Kidney (tissue), 14 donors: ENCODE results near the gene LAMTOR3. TPM values are rescaled to one million over a fixed set of nuclear protein-coding genes. Genes with fewer than 3 reads are reported as not detected.

Experiments
- DNase-seq, 5 donors: peaks; one replicate each; pipeline ENCODE4 v3.0.0-alpha.2; 2013 to 2020
- FAIRE-seq: peaks from 2 replicates; lab custom pipeline; 2012; peaks lifted over from hg19 to GRCh38; lab: Jason Lieb, UNC
- H3K27ac ChIP-seq, 2 donors: one replicate each; pipeline ENCODE4 v1.7.0; 2013; ENCODE audit warnings: low read depth in 2 of 2, low read length in 2 of 2, inconsistent platforms in 1 of 2
- H3K27me3 ChIP-seq: one replicate; pipeline ENCODE4 v1.7.1; 2013; ENCODE audit warnings: low read length, inconsistent platforms; ENCODE audit not compliant: control insufficient read depth, insufficient read depth
- H3K36me3 ChIP-seq, 3 donors: one replicate each; pipeline versions ENCODE4 v1.7.0 to v1.7.1; 2013; ENCODE audit warnings: low read length in 3 of 3, control low read depth in 1 of 3, inconsistent platforms in 1 of 3; ENCODE audit not compliant: insufficient read depth in 3 of 3, control insufficient read depth in 2 of 3
- H3K4me1 ChIP-seq, 3 donors: one replicate each; pipeline versions ENCODE4 v1.7.0 to v1.7.1; 2013; ENCODE audit warnings: low read length in 3 of 3, inconsistent platforms in 1 of 3, low read depth in 1 of 3; ENCODE audit not compliant: control insufficient read depth in 2 of 3, insufficient read depth in 2 of 3
- H3K4me3 ChIP-seq, 3 donors: one replicate each; pipeline versions ENCODE4 v1.7.0 to v1.8.1; 2013; ENCODE audit warnings: low read length in 3 of 3, control low read depth in 1 of 3, inconsistent platforms in 1 of 3
- H3K9ac ChIP-seq, 3 donors: one replicate each; pipeline versions ENCODE4 v1.7.0 to v1.7.1; 2013; ENCODE audit warnings: low read length in 3 of 3, control low read depth in 1 of 3, inconsistent platforms in 1 of 3
- H3K9me3 ChIP-seq, 3 donors: one replicate each; pipeline versions ENCODE4 v1.7.0 to v1.7.1; 2013; ENCODE audit warnings: low read length in 3 of 3, control low read depth in 1 of 3, inconsistent platforms in 1 of 3; ENCODE audit not compliant: control insufficient read depth in 2 of 3, insufficient read depth in 1 of 3
- CTCF ChIP-seq: IDR thresholded peaks from 3 replicates; pipeline ENCODE4 v1.5.1; 2012; ENCODE audit warnings: mild to moderate bottlenecking, moderate library complexity, borderline replicate concordance; ENCODE audit not compliant: insufficient read depth; ENCODE audit errors: extremely low read depth
- intact Hi-C: fragments of 100-400 bp; cut with DNase I; formaldehyde crosslinking; loops from one replicate; pipeline ENCODE4 v1.11.1; 2022
- polyA plus RNA-seq: library from polyadenylated mRNA; stranded (reverse); fragments of 350-450 nt; fragmentation: Illumina TruSeq; extraction: RNeasy Lipid Tissue Mini Kit (QIAGEN cat#74804); gene quantifications from one replicate; pipeline ENCODE4 v1.2.3, GENCODE V29; 2014; ENCODE audit warnings: low read depth, low replicate concordance; ENCODE audit not compliant: insufficient read depth
- total RNA-seq: library from RNA; stranded (reverse); fragmentation: NEBNext Ultra II Directional; extraction: Animal tissue kit (Norgen Biotek cat#: 25700); gene quantifications from one replicate; pipeline ENCODE4 v1.2.1, GENCODE V29; 2021
- donor health status: control.
- donor health status: control.
- donor health status: control.
- donor health status: control.
- donor health status: control.
- donor health status: DM: yes; HTN: yes; CAD: no.
- donor health status: Normal renal cell carcinoma (clear cell type).

LAMTOR3 gene
- total and polyA plus RNA-seq, 2 donors from 2014 or later = 46.5 to 71.1 TPM

DNA sequence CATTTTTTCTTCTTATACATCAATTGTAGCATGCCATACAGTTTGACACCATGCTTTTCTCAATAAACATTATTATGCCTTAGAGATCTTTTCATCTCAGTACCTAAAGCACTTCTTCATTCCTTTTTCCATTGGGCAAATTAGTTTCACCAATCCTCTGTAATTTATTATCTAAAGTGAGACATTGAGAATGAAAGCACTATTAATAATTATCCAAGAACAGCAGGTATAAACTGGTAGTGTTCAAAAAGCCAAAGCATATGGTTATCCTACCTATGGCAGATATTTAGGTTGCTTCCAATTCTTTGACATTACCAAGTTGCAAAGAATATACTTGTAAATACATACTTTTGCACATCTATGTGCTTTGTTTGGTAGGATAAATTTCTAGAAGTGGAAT is 15.6 kb downstream of the LAMTOR3 start:
- H3K27ac ChIP-seq = no peak overlapping the region
- no peaks in the 10 kb centered on the region for H3K9me3 ChIP-seq
- FAIRE-seq (peak; percentile 55), DNase-seq (peak in 2 of 5 donors; percentile 9 to 14)
- peaks cover 13 to 18% (median 13%) of the 10 kb centered on the region in 3 donors for H3K36me3 ChIP-seq
- peaks cover 0 to 5% (median 0%) of the 10 kb centered on the region in 3 donors for H3K4me1 ChIP-seq
- TF ChIP-seq CTCF = no peak
- H3K27me3 ChIP-seq = no peaks in the 10 kb centered on the region
- no peak overlapping the region for H3K9ac ChIP-seq
- intact Hi-C loops = no loop called here
- H3K4me3 ChIP-seq = no peak overlapping the region

DNA sequence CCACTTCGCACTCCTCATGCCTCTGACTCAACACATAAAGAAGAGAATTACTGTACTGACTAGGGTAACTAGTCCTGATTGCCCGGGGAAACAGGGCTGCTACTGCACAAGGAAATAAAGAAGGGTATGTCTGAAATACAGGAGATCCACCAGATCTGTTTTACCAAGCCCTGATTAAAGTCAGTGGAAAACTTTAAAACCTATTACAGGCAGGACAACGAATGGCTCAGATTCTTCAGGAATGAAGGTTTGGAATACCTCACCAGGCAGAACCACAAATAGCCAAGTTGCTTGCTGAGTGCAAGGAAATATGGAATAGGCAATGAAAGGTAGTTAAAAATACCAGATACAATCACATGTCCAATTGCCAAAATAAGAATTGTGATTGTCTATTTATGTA is 17.3 kb downstream of the LAMTOR3 start:
- intact Hi-C loops = no loop called here
- H3K36me3 ChIP-seq = peaks cover 13 to 18% (median 13%) of the 10 kb centered on the region in 3 donors
- no peak for DNase-seq

GRCh38 chr4:99875071-99875470 is 19.2 kb downstream of the LAMTOR3 start:
- H3K4me1 ChIP-seq = peaks cover 0 to 5% (median 0%) of the 10 kb centered on the region in 3 donors
- FAIRE-seq = no peak
- intact Hi-C loops = no loop called here

More for the DNA sequence above, 17.3 kb downstream of the LAMTOR3 start:
- no peak overlapping the region for H3K4me3 ChIP-seq
- FAIRE-seq = no peak
- no peak overlapping the region for H3K27ac ChIP-seq
- no peak for TF ChIP-seq CTCF
- H3K9ac ChIP-seq = no peak overlapping the region
- H3K27me3 ChIP-seq = no peaks in the 10 kb centered on the region
- no peaks in the 10 kb centered on the region for H3K9me3 ChIP-seq
- peaks cover 0 to 5% (median 0%) of the 10 kb centered on the region in 3 donors for H3K4me1 ChIP-seq

More at GRCh38 chr4:99875071-99875470, 19.2 kb downstream of the LAMTOR3 start:
- peak in 1 of 5 donors; percentile 8 for DNase-seq
- Histone ChIP-seq H3K4me3 (no peak overlapping the region), H3K9ac (no peak overlapping the region), H3K36me3 (peaks cover 5 to 6% (median 5%) of the 10 kb centered on the region in 3 donors), H3K27ac (no peak overlapping the region), H3K27me3 (no peaks in the 10 kb centered on the region), H3K9me3 (no peaks in the 10 kb centered on the region)
- no peak for TF ChIP-seq CTCF
